H1 (cell line): ENCODE results near the gene GAB2. TPM values are rescaled to one million over a fixed set of nuclear protein-coding genes. Genes with fewer than 3 reads are reported as not detected.

Source experiments
- CTCF ChIA-PET: fragments of 300-600 bp; sonication (Branson Sonifier 250); formaldehyde crosslinking; loops from one replicate; lab custom pipeline; 2021; ENCODE audit not compliant: partially characterized antibody; lab: Charles Lee
- POLR2A ChIA-PET: fragments of 300-600 bp; sonication (Branson Sonifier 250); formaldehyde crosslinking; loops from one replicate; lab custom pipeline; 2021; ENCODE audit warnings: inconsistent platforms; ENCODE audit not compliant: partially characterized antibody; lab: Charles Lee
- DNase-seq, 2 experiments: peaks; one replicate each; pipeline versions ENCODE4 v3.0.0 to v3.0.0-alpha.2; 2010 to 2022; ENCODE audit warnings: low spot score in 2 of 2, low read depth in 1 of 2, mixed read lengths in 1 of 2
- FAIRE-seq: peaks from 2 replicates; lab custom pipeline; 2011; peaks lifted over from hg19 to GRCh38; lab: Jason Lieb, UNC
- H2AFZ ChIP-seq: 2 replicates; pipeline ENCODE4 v1.8.1; 2012; ENCODE audit warnings: low read length, inconsistent platforms
- H2AK5ac ChIP-seq: 2 replicates; pipeline ENCODE4 v1.6.1; 2013; ENCODE audit warnings: low read depth, low read length
- H2BK120ac ChIP-seq: replicated peaks from 2 replicates; pipeline ENCODE3; 2013; ENCODE audit warnings: low read depth, low read length, inconsistent platforms
- H2BK12ac ChIP-seq: 2 replicates; pipeline ENCODE4 v1.6.1; 2013; ENCODE audit warnings: low read depth, low read length
- H2BK15ac ChIP-seq: 2 replicates; pipeline ENCODE4 v1.6.1; 2013; ENCODE audit warnings: low read length
- H2BK20ac ChIP-seq: 2 replicates; pipeline ENCODE4 v1.6.1; 2013; ENCODE audit warnings: low read length
- H2BK5ac ChIP-seq: 2 replicates; pipeline ENCODE4 v1.6.1; 2013; ENCODE audit warnings: low read depth, low read length
- H3K14ac ChIP-seq: 2 replicates; pipeline ENCODE4 v1.6.1; 2013; ENCODE audit warnings: inconsistent platforms; ENCODE audit not compliant: insufficient read length
- H3K18ac ChIP-seq: 2 replicates; pipeline ENCODE4 v1.6.1; 2013; ENCODE audit warnings: low read length; ENCODE audit errors: extremely low read depth
- H3K23ac ChIP-seq: 2 replicates; pipeline ENCODE4 v1.6.1; 2013; ENCODE audit warnings: inconsistent platforms; ENCODE audit not compliant: insufficient read length
- H3K23me2 ChIP-seq: 2 replicates; pipeline ENCODE4 v1.6.1; 2013; ENCODE audit warnings: low read depth, low read length
- H3K27ac ChIP-seq: 2 replicates; pipeline ENCODE4 v1.6.1; 2011; ENCODE audit warnings: low read depth, low read length, inconsistent platforms
- H3K27me3 ChIP-seq, 4 experiments: replicated peaks in 1 of 4; 1 replicate in 1 of 4; 2 replicates in 3 of 4; pipeline versions ENCODE4 v1.6.1 to v1.8.1; 2011 to 2013; ENCODE audit warnings: low read length in 3 of 4, mild to moderate bottlenecking in 3 of 4, inconsistent platforms in 2 of 4, mixed read lengths in 2 of 4, moderate library complexity in 1 of 4; ENCODE audit not compliant: control insufficient read depth in 3 of 4, insufficient read depth in 3 of 4; ENCODE audit errors: extremely low read depth in 1 of 4
- H3K36me3 ChIP-seq, 4 experiments: 2 replicates each; pipeline versions ENCODE4 v1.6.1 to v1.8.1; 2011 to 2013; ENCODE audit warnings: mild to moderate bottlenecking in 4 of 4, low read length in 3 of 4, moderate library complexity in 2 of 4, control low read depth in 1 of 4, inconsistent platforms in 1 of 4; ENCODE audit not compliant: insufficient read depth in 4 of 4, control insufficient read depth in 2 of 4
- H3K4ac ChIP-seq: replicated peaks from 2 replicates; pipeline ENCODE3; 2013; ENCODE audit warnings: low read length, low read depth, mixed read lengths, inconsistent platforms; ENCODE audit not compliant: insufficient read length
- H3K4me1 ChIP-seq, 4 experiments: replicated peaks in 1 of 4; 1 replicate in 1 of 4; 2 replicates in 3 of 4; pipeline versions ENCODE4 v1.6.1 to v1.8.1; 2011 to 2013; ENCODE audit warnings: low read length in 3 of 4, inconsistent platforms in 2 of 4, mixed read lengths in 1 of 4; ENCODE audit not compliant: insufficient read depth in 4 of 4, control insufficient read depth in 3 of 4
- H3K4me2 ChIP-seq, 2 experiments: 2 replicates each; pipeline versions ENCODE4 v1.6.1 to v1.8.1; 2011 to 2013; ENCODE audit warnings: low read depth in 2 of 2, low read length in 2 of 2, control low read depth in 1 of 2, inconsistent platforms in 1 of 2, mild to moderate bottlenecking in 1 of 2; ENCODE audit not compliant: insufficient read depth in 1 of 2
- H3K4me3 ChIP-seq, 4 experiments: fragments of 200-600, 300-600 bp in 1 of 4; sonication (generic), shearing (Covaris generic), sonication (Bioruptor Twin) in 1 of 4; 2 replicates each; pipeline versions ENCODE4 v1.5.1 to v1.8.1; 2011 to 2016; ENCODE audit warnings: low read length in 4 of 4, low read depth in 3 of 4, control low read depth in 2 of 4, inconsistent platforms in 2 of 4, mild to moderate bottlenecking in 2 of 4, mixed read lengths in 1 of 4, moderate library complexity in 1 of 4; ENCODE audit not compliant: insufficient read depth in 2 of 4; ENCODE audit errors: extremely low read depth in 1 of 4
- H3K56ac ChIP-seq: replicated peaks from 2 replicates; pipeline ENCODE3; 2013; ENCODE audit warnings: low read depth, mild to moderate bottlenecking, mixed read lengths, low read length, inconsistent platforms; ENCODE audit not compliant: insufficient read length
- H3K79me1 ChIP-seq: 2 replicates; pipeline ENCODE4 v1.6.1; 2013; ENCODE audit warnings: low read depth, low read length, control low read depth
- H3K79me2 ChIP-seq, 2 experiments: 2 replicates each; pipeline versions ENCODE4 v1.6.1 to v1.8.1; 2012 to 2013; ENCODE audit warnings: low read length in 2 of 2, mild to moderate bottlenecking in 2 of 2, inconsistent platforms in 1 of 2; ENCODE audit not compliant: insufficient read depth in 2 of 2, control insufficient read depth in 1 of 2
- H3K9ac ChIP-seq, 4 experiments: replicated peaks in 1 of 4; 1 replicate in 1 of 4; 2 replicates in 3 of 4; pipeline versions ENCODE4 v1.6.1 to v1.8.1; 2011 to 2013; ENCODE audit warnings: low read depth in 3 of 4, low read length in 3 of 4, control low read depth in 2 of 4, mild to moderate bottlenecking in 2 of 4, moderate library complexity in 2 of 4, inconsistent platforms in 1 of 4; ENCODE audit errors: extremely low read depth in 1 of 4
- H3K9me3 ChIP-seq, 2 experiments: 2 replicates each; pipeline versions ENCODE4 v1.6.1 to v1.8.1; 2012 to 2013; ENCODE audit warnings: mild to moderate bottlenecking in 2 of 2, moderate library complexity in 2 of 2, control low read depth in 1 of 2, inconsistent platforms in 1 of 2, low read depth in 1 of 2, low read length in 1 of 2, mixed read lengths in 1 of 2; ENCODE audit not compliant: insufficient read depth in 2 of 2
- H4K20me1 ChIP-seq, 2 experiments: replicated peaks in 1 of 2; 2 replicates each; pipeline versions ENCODE3 to v1.8.1; 2011 to 2013; ENCODE audit warnings: inconsistent platforms in 2 of 2, low read length in 2 of 2, mild to moderate bottlenecking in 1 of 2; ENCODE audit not compliant: insufficient read depth in 2 of 2, control insufficient read depth in 1 of 2
- H4K5ac ChIP-seq: 2 replicates; pipeline ENCODE4 v1.6.1; 2013; ENCODE audit warnings: low read length, low read depth, mixed read lengths, inconsistent platforms; ENCODE audit not compliant: insufficient read length
- H4K8ac ChIP-seq: 2 replicates; pipeline ENCODE4 v1.8.0; 2013; ENCODE audit warnings: mild to moderate bottlenecking, moderate library complexity, low read length, inconsistent platforms; ENCODE audit not compliant: insufficient read depth; ENCODE audit errors: extremely low read depth
- H4K91ac ChIP-seq: replicated peaks from 2 replicates; pipeline ENCODE3; 2013; ENCODE audit warnings: low read length, mixed read lengths, inconsistent platforms; ENCODE audit not compliant: insufficient read length
- ATF3 ChIP-seq: IDR thresholded peaks from 2 replicates; pipeline ENCODE4 v1.6.1; 2011; ENCODE audit warnings: low read depth, mild to moderate bottlenecking, low read length; ENCODE audit not compliant: insufficient read depth
- E2F6 ChIP-seq: IDR thresholded peaks from 2 replicates; pipeline ENCODE4 v1.6.1; 2012; ENCODE audit warnings: inconsistent platforms
- KDM1A ChIP-seq: fragments of 200-600, 300-600 bp; sonication (generic); IDR thresholded peaks from 2 replicates; pipeline ENCODE4 v1.7.1; 2016; ENCODE audit warnings: mild to moderate bottlenecking, low read length, borderline replicate concordance
- POLR2AphosphoS5 ChIP-seq: IDR thresholded peaks from 2 replicates; pipeline ENCODE4 v1.6.1; 2011; ENCODE audit warnings: low read depth, low read length
- SRF ChIP-seq: IDR thresholded peaks from 2 replicates; pipeline ENCODE4 v1.6.1; 2011; ENCODE audit warnings: mild to moderate bottlenecking, low read depth, low read length, moderate library complexity
- TEAD4 ChIP-seq: IDR thresholded peaks from 2 replicates; pipeline ENCODE4 v1.6.1; 2012; ENCODE audit warnings: low read depth, low read length, inconsistent platforms, mixed read lengths
- WGBS, 2 experiments: shearing (Covaris generic) in 1 of 2; methylation state at CpG; one replicate each; pipeline versions ENCODE4 v1.1.6 to v1.1.7; 2013 to 2015; ENCODE audit warnings: low lambda C conversion rate in 2 of 2, mixed read lengths in 2 of 2, inconsistent platforms in 1 of 2, low coverage in 1 of 2, missing lambda C conversion rate in 1 of 2; ENCODE audit not compliant: insufficient replicate concordance in 2 of 2, insufficient coverage in 1 of 2, insufficient read length in 1 of 2; ENCODE audit errors: extremely low coverage in 1 of 2, missing lambda C conversion rate in 1 of 2; 5-methylcytosine and 5-hydroxymethylcytosine counted together
- polyA plus RNA-seq, 7 experiments: library from polyadenylated mRNA; depleted of rRNA in 3 of 7; stranded (reverse) in 5 of 7; unstranded in 2 of 7; fragments of >200 nt in 5 of 7; fragments of 200-250 nt in 2 of 7; gene quantifications; 1 replicate in 5 of 7; 2 replicates in 1 of 7; 4 replicates in 1 of 7; pipeline versions ENCODE4 v1.2.1 to v1.2.3, GENCODE V29; 2011 to 2013; ENCODE audit warnings: missing spikeins in 2 of 7, mixed read lengths in 2 of 7
- total RNA-seq: library from RNA; stranded (reverse); fragmentation: NEBNext Ultra II Directional; extraction: Animal tissue kit (Norgen Biotek cat#: 25700); gene quantifications from 2 replicates; pipeline ENCODE4 v1.2.1, GENCODE V29; 2021

Gene GAB2
- total and polyA plus RNA-seq, 2 of the 8 experiments (the other 6 are each of a cell fraction or from before 2014, with no cell fraction given): 6.3 to 14.0 TPM

GRCh38 chr11:78265326-78265725 lies 152.3 kb downstream of the GAB2 start:
- Histone ChIP-seq H3K18ac (no peak overlapping the region), H3K79me2 (no peaks in the 10 kb centered on the region), H3K23me2 (no peaks in the 10 kb centered on the region), H3K27ac (no peak overlapping the region), H3K4ac (no peak overlapping the region), H2BK15ac (no peak overlapping the region), H3K36me3 (no peaks in the 10 kb centered on the region), H3K23ac (no peak overlapping the region), H4K8ac (no peak overlapping the region), H3K4me2 (no peak overlapping the region), H2AFZ (no peak overlapping the region), H3K9ac (no peak overlapping the region), H3K9me3 (no peaks in the 10 kb centered on the region), H2BK20ac (no peak overlapping the region), H3K79me1 (no peaks in the 10 kb centered on the region), H2BK5ac (no peak overlapping the region), H3K4me1 (peaks cover 0 to 4% (median 0%) of the 10 kb centered on the region in 4 experiments; a peak in 2 of 7 replicates), H3K56ac (no peak overlapping the region), H2AK5ac (no peak overlapping the region), H4K5ac (no peak overlapping the region), H3K27me3 (no peaks in the 10 kb centered on the region), H2BK120ac (no peak overlapping the region), H3K4me3 (no peak overlapping the region), H3K14ac (no peak overlapping the region), H2BK12ac (no peak overlapping the region), H4K91ac (no peak overlapping the region), H4K20me1 (no peaks in the 10 kb centered on the region)
- ChIA-PET POLR2A (no interaction called here), CTCF (interaction anchor here (1.3 to 1.8 kb wide), 2 partner anchors 21 to 153 kb away, joined by 3 to 7 read pairs; partner anchors contain the start of gene GAB2)
- TF ChIP-seq E2F6 (no peak), ATF3 (no peak), TEAD4 (no peak), POLR2AphosphoS5 (no peak), SRF (no peak), KDM1A (no peak)
- no peak for DNase-seq
- FAIRE-seq: no peak
- 57% methylated on average over 3 of the region's 3 CpGs; no CpG with 5 or more reads in 1 of the 2 experiments for WGBS, 2 experiments
